SK-N-SH treated with all-trans-retinoic acid at 6 μM for 48 hours (cell line): ENCODE data around the gene CD300A.

ENCODE experiments used
- ARNTL ChIP-seq: fragments of 450-650 bp; formaldehyde crosslinking; IDR thresholded peaks from 2 replicates; pipeline ENCODE4 v1.5.0; 2020; ENCODE audit warnings: low read depth, mild to moderate bottlenecking, moderate library complexity, borderline replicate concordance
- BACH2 ChIP-seq: fragments of 250-450 bp; sonication (Bioruptor Pico); IDR thresholded peaks from 2 replicates; pipeline ENCODE4 v1.9.0; 2021; ENCODE audit warnings: mild to moderate bottlenecking, borderline replicate concordance
- ESRRG ChIP-seq: fragments of 250-450 bp; sonication (Bioruptor Pico); IDR thresholded peaks from 2 replicates; pipeline ENCODE4 v1.6.1; 2021; ENCODE audit warnings: mild to moderate bottlenecking
- GLIS3 ChIP-seq: fragments of 250-450 bp; sonication (Bioruptor Pico); IDR thresholded peaks from 2 replicates; pipeline ENCODE4 v1.5.0; 2020; ENCODE audit warnings: mild to moderate bottlenecking, moderate library complexity
- ISL1 ChIP-seq: fragments of 250-450 bp; sonication (Bioruptor Pico); IDR thresholded peaks from 2 replicates; pipeline ENCODE4 v2.1.2; 2022; ENCODE audit warnings: mild to moderate bottlenecking, moderate library complexity
- PPARA ChIP-seq: fragments of 250-450 bp; sonication (Bioruptor Pico); IDR thresholded peaks from 2 replicates; pipeline ENCODE4 v1.5.0; 2020; ENCODE audit warnings: mild to moderate bottlenecking, borderline replicate concordance
- TCF4 ChIP-seq: fragments of 250-450 bp; sonication (Bioruptor Pico); IDR thresholded peaks from 2 replicates; pipeline ENCODE4 v1.8.0; 2021; ENCODE audit warnings: mild to moderate bottlenecking, moderate library complexity, borderline replicate concordance
- TOX ChIP-seq: fragments of 250-450 bp; sonication (Bioruptor Pico); IDR thresholded peaks from 2 replicates; pipeline ENCODE4 v1.8.0; 2021; ENCODE audit warnings: mild to moderate bottlenecking, moderate library complexity, borderline replicate concordance
- ZC3H10 ChIP-seq: fragments of 250-450 bp; sonication (Bioruptor Pico); IDR thresholded peaks from 2 replicates; pipeline ENCODE4 v1.5.1; 2021; ENCODE audit warnings: mild to moderate bottlenecking, moderate library complexity
- ZFP30 ChIP-seq: fragments of 450-650 bp; formaldehyde crosslinking; IDR thresholded peaks from 2 replicates; pipeline ENCODE4 v1.5.0; 2022; ENCODE audit warnings: mild to moderate bottlenecking, moderate library complexity
- ZNF8 ChIP-seq: fragments of 450-650 bp; formaldehyde crosslinking; IDR thresholded peaks from 2 replicates; pipeline ENCODE4 v1.5.0; 2020; ENCODE audit warnings: mild to moderate bottlenecking, moderate library complexity
- TF ChIP-seq, protein P1 (sequence below): fragments of 250-450 bp; sonication (Bioruptor Pico); IDR thresholded peaks from 2 replicates; pipeline ENCODE4 v1.5.1; 2020; ENCODE audit warnings: low read depth, mild to moderate bottlenecking, moderate library complexity
- TF ChIP-seq, protein P2 (sequence below): fragments of 250-450 bp; sonication (Bioruptor Pico); IDR thresholded peaks from 2 replicates; pipeline ENCODE4 v1.5.1; 2021; ENCODE audit warnings: mild to moderate bottlenecking, moderate library complexity

DNA sequence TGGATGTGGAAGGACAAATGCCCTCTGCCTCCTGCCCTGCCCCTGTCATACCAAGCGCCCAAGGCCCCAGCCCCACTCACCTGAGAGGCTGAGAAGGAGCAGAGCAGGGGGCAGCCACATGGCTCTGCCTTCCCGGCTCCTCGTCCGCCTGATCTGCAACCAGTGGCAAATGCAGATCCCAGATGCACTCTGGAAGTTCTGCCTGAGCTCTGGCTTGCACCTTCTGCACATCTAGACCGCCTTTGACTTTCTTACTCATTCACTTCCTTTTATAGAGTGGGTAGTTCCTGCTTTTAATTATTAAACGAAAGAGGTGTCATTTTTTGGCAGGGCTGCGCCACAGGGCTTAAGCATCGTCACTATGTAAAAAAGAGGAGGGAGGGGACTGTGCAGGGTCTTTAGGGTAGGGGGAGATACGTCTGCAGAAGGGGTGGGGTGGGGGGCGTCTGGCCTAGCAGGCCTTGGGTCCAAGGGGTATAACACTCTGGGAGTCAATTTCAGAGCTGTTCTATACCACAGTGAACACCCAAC lies 64.9 kb downstream of the CD300A start, which contains the start of gene CD300LB:
- no peak for TF ChIP-seq GLIS3 (CRISPR knock-in tag)
- no peak for TF ChIP-seq ARNTL
- TF ChIP-seq, protein P1, sequence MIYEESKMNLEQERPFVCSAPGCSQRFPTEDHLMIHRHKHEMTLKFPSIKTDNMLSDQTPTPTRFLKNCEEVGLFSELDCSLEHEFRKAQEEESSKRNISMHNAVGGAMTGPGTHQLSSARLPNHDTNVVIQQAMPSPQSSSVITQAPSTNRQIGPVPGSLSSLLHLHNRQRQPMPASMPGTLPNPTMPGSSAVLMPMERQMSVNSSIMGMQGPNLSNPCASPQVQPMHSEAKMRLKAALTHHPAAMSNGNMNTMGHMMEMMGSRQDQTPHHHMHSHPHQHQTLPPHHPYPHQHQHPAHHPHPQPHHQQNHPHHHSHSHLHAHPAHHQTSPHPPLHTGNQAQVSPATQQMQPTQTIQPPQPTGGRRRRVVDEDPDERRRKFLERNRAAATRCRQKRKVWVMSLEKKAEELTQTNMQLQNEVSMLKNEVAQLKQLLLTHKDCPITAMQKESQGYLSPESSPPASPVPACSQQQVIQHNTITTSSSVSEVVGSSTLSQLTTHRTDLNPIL: no peak
- no peak for TF ChIP-seq TCF4 (CRISPR knock-in tag)
- TF ChIP-seq, protein P2, sequence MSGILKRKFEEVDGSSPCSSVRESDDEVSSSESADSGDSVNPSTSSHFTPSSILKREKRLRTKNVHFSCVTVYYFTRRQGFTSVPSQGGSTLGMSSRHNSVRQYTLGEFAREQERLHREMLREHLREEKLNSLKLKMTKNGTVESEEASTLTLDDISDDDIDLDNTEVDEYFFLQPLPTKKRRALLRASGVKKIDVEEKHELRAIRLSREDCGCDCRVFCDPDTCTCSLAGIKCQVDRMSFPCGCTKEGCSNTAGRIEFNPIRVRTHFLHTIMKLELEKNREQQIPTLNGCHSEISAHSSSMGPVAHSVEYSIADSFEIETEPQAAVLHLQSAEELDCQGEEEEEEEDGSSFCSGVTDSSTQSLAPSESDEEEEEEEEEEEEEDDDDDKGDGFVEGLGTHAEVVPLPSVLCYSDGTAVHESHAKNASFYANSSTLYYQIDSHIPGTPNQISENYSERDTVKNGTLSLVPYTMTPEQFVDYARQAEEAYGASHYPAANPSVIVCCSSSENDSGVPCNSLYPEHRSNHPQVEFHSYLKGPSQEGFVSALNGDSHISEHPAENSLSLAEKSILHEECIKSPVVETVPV (CRISPR knock-in tag): no peak
- TF ChIP-seq ISL1 (CRISPR knock-in tag): no peak
- TF ChIP-seq PPARA (CRISPR knock-in tag): no peak
- TF ChIP-seq ZC3H10: no peak
- TF ChIP-seq ESRRG (CRISPR knock-in tag): no peak
- no peak for TF ChIP-seq ZNF8 (CRISPR knock-in tag)
- no peak for TF ChIP-seq BACH2
- TF ChIP-seq ZFP30 (CRISPR knock-in tag): no peak
- no peak for TF ChIP-seq TOX (CRISPR knock-in tag)
